HG03520 (cell line): ENCODE measurements around the gene RAX.

Source experiments
- ATAC-seq: cut with Tn5 transposase; IDR thresholded peaks from one replicate; pipeline ENCODE4 v1.9.1; 2021; ENCODE audit warnings: mild to moderate bottlenecking, moderate library complexity; ENCODE audit not compliant: unreplicated experiment

RAX gene

DNA sequence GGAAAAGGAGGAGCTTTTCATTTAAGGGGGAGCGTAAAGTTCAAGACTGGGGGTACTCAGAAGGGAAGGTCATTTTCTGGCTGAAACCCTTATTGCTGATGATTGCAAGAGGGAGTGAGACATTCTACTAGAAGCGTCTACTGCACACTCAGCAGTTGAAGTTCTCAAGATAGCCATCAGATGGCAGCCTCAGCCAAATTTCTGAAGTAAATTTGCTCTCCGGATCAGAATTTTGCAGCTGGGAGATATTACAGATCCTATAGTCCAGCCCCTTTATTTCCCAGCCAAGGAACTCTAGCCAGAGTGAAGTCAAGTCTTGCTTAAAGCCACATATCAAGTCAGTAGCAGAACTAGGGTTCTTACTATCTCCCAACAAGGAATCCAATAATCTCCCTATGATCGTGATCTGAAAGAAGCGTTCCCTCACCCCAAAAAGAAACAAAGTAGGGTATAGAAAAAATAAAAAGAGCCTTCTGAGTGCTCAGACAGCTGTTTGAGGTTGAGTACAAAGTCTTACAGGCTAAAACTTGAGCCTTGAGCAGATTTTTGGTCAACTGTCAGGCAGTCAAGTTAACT lies 24.0 kb downstream of the RAX start:
- ATAC-seq = peak; percentile 41

DNA sequence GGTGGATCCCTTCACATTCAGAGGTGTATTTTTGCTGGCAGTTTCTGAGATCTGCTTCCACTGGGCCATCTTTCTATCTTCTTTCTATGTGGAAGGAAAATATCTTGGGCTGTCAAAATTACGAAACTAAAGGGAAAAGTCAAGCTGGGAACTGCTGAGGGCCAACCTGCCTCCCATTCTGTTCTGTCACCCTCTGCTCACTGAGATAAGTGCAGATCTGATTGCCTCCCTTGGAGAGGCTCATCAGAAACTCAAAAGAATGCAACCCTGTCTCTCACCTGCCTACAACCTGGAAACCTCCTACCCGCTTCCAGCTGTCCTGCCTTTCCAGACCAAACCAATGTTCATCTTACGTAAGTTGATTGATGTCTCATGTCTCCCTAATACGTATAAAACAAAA lies 26.5 kb downstream of the RAX start:
- no peak for ATAC-seq

DNA sequence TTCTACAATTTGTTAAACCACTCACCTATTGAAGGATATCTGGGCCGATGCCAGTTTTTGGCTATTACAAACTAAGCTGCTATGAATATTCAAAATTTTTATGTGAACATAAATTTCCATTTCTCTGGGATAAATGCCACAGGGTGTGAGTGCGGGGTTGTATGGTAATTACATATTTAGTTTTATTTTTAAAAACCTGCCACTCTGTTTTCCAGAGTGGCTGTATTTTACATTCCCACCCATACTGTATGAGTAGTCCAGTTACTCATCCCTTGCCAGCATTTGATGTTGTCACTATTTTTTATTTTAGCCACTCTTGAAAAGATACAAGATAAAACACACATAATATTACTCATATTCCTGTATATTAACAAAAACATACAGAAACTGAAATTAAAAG lies 30.3 kb downstream of the RAX start:
- ATAC-seq = no peak

DNA sequence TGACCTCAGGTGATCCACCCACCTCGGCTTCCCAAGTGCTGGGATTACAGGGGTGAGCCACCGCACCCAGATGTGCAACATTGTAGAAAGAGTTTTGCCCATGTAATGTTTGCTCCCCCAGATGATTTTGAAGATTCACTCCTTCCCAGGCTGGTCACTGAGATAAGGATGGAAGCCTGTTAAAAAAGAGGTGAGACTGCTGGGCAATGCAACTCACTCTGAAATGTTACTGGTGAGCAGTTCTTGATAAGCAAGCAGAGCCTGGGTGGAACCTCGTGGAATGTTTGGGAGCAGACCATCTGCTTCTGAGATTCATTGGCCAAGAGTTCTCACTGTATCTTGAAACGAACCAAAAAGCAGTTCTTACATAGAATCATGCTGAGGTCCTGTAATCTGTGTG lies 33.6 kb downstream of the RAX start:
- no peak for ATAC-seq

DNA sequence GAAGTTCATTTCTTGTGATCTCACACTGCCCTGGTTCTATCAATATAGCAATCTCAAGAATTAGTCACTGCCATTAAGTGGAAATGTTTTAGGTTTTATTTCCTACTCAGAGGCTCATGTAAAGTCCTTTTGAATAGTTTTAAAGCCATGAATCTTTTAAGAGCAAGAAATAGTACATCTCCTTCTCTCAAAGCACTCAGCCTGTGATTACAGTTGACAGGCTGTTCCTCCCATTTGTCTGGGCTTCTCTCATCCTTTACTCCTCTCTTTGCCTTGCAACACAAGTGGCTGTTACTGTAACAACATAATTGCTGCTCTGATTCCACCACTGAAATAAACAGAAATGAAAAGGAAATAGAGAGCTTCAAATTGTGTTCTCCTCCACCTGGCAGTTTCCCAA lies 34.9 kb downstream of the RAX start:
- ATAC-seq = no peak

DNA sequence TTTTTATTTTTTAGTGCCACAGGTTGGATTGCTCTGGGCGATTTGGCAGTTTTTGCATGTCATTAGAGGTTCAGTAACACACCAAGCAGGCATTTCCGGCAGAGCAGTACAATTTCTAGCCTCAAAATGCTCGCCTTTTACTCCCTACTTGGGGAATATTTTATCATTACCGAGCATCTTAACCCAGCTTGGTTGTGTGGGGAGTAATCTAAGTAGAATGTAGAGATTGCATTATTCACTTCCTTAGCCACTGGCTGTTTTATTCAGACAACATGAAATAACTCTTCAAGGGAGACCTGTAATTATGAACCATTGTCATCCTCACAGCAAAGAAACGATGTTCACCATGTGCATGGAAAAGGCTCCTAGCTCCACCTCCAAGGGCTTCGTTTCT lies 40.2 kb downstream of the RAX start:
- no peak for ATAC-seq

DNA sequence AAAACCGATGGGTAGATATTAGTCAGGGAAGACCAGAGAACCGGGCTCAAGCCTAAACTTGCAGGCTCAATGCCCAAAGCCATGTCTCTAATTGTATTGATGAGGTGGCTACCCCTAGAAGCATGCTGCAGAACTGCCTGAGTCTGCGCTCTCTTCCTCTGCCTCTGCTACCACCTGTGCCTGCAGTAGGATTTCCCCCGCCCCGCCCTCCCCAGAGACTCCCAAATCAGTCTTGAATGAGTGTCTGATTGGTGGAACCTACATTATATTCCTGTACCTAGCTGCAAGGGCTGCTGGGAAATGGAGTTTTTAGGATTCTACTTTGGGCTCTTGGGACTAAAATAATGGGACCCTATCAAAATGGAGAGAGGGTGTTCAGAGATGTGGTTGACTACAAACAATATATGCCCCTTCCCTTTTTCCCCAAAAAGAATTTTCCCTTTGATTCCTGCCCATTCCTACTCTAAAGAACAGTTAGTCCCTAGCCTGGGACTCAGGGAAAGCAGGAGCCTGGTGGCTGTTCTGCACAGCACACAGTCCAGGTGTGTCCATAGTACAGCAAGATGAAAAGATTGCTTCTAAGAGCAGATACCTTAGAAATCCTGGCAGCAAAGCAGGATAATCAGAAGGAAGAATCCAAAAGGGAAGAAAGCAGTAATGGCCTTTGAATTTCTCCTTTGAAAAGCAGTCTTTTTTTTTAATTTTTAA lies 40.8 kb downstream of the RAX start:
- ATAC-seq = no peak

DNA sequence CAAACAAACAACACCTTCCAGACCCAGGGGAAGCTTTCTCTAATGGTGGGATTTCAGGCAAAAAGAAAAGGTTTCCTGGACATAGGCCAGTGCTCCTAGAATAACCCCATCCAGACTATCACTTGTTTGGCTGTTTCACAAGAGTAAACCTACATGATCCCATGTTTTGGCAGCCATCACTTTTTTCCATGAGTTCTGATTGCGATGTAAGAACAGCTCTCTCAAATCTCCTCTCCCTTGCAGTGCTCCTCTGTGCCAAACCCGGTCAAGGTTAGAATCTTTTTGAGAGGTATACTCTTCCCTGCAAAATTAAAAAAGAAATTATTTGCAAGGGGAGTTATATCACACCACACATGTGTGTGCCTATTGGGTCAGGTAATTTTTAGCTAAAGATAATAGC lies 41.4 kb downstream of the RAX start:
- ATAC-seq = no peak

DNA sequence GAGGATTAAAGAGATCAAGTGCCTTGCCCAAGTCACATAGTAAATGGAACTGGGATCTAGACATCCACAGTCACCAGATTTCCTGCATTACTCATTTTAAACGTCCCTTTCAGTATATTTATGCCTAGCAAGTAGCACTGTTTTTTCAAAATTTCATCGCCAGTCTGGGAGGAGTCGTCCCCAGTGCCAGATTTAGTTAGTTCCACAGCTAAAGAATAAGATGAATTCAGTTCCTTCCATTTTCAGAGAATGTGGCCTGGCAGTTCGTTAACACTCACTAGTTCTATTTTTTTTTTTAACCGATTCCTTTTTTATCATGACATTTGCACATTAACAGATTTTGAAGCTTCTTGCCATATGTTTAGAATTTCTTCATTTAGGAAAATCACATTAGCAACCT lies 42.1 kb downstream of the RAX start:
- ATAC-seq = no peak

DNA sequence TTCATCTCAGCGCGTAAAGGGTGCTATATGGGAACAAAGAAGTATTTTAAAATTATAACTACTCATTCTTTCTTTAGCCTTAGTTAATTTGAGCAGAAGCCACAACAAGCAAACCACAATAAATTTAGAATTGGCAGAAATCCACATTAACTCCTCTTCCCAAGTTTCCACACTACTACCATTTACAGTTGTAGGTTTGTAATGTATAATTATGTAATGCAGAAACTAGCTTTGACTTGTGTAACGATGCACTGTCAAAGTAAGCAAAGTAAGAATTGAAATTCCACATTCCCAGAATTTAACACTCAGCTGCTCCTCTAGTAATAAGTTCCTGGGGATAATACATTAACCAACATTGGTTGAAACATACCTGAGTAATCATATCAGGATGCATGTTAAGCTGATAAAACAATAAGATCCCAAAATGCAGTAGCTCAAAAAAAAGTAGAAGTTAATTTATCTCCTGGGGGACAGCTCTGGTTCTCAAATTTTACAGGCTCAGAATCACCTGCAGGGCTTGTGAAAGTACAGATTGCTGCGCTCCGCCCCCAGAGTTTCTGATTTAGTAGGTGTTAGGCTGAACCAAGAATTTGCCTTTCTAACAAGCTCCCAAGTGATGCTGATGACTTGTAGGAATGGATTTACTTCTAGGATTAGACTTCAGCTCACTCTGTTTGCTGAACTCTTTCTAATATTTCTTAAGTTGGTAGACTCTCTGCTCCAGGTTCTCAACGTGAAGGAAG lies 43.4 kb downstream of the RAX start:
- no peak for ATAC-seq

DNA sequence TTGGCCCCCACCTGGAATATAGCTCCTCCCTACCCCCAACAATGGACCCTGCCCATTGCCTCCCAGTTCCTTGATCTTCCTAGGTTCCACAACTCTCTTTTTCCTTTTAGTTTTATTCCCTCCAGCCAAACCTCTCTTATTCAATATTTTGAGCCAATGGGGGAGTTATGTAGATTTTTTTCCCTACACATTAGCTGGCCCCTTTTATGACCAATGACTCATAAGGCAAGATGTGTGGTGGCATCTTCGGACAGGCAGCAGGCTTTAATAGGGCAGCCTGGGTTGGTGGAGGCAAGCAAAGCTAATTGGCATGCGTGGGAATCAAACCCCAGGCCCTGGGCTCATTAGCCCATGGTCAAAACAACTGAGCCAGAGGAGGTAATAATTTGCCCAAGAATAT lies 44.1 kb downstream of the RAX start:
- ATAC-seq = no peak

DNA sequence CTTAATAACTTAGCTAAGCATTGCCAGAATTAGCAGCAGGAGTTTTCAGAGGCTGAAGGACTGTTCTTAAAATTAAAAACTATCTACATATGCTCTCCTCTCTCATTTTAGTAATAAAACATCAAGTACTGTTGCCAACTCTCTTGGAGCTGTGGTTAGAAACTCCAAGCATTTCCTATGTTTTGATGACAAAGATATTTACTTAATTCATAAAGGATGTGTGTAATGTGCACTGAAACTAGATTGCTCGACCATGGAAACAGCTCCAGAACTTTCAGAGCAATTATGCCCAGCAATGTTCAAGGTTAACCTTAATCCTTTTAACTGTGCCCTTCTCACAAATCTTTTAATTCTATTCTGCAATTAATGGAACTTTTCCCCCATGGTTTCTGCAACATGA lies 44.9 kb downstream of the RAX start:
- no peak for ATAC-seq

DNA sequence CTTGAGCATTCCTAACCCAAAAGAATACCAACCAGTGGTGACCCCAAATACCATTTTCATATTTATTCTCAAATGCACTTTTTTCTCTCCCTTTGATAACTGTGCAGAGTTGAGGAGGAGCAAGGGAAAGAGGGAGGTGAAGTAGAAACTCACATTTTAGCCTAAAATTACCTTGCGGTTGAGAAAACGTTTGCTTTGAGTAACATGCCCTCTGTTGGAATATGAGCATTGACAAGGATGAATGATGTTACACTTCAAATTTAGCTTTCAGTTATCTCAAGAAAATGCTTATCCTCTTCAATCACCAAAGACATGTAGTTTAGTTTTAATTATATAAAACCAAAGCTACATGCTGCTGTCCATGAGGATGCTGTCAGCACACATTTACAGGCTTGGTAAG lies 50.9 kb downstream of the RAX start:
- no peak for ATAC-seq

DNA sequence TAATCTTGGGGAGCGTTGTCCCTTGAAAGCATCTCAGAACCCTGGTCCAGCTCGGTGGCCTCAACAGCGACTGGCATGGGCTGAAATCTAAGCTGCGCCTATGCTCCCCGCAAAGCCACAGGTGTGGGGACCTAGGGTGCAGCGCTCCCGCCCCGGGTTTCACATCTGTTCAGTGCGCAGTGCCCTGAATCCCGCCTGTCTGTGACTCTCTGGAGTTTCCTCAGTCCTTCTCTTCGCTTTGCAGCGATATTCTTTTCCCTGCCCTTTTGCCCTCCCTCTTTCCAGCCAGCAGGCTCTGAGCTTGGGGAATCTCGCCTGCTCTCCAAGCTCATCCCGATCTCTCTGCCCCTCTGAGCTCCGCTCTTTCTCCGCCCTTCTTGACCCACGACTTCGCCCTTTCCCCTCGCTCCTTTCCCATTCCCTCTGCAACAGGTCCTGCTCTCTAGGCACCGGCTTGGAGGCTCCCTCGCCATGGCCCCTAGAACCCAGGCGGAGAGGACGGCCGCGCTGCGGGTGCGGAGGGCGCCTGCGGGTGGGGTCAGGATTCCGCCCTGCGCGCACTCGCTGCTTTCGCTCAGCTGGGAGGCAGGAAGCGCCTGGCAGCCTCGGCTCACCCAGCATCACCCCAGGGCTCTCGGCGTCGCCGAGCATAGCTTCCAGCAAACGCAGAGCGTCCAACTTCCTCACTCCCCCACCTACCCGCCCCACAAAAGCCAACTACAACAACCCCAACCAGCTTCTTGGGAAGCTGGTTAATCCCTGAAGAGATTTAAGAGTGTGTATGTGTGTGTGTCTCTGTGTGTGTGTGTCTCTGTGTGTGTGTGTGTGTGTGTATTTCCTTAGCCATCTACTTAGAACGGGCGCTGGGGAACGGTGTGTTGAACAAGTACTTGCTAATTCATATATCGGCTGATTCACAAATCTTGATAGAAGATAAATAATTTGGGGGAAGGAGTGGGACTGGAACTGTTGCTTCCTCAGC lies 52.2 kb downstream of the RAX start:
- no peak for ATAC-seq

DNA sequence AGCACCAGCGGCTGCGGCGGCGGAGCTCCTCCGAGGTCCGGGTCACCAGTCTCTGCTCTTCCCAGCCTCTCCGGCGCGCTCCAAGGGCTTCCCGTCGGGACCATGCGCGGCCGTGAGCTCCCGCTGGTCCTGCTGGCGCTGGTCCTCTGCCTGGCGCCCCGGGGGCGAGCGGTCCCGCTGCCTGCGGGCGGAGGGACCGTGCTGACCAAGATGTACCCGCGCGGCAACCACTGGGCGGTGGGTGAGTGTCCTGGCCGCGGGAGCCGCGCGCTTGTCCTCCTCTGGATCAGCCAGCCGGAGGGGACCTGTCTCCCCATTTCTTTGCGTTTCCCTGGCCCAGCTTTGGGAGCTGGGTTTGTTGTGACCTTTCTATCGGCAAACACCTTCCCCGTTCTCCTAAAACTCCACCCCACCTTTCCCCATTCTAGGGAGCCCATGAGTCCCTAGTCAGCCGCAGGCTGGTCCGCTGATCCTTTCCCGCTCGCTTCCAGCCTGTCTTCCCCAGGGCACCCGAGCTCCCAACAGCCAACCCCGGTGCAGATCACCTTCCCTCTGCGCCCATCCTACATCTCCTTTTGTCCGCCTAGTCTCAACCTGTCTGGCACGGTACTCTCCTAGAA lies 53.0 kb downstream of the RAX start:
- no peak for ATAC-seq

DNA sequence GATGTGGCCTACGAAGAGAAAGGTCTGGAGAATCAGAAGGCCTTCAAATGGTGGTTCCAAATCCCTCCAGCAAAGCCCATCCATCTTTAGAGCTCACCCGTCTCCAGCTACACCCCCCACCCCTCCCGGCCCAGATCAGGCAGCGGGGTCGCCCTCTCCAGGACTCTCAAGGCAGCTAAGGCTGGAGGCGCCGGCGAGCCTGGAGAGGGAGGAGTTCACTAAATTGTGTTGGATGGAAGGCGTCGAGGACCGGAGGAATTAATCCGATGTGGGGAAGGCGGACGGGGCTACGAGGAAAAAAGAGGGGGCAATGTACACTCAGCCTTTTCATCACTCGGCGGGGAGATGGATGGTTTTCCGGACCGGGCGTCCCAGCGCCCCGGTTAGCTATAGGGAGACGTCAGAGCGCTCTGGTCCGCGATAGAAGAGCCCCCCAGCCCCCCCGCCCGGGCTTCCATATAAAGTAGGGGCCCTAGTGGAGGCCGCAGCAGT lies 53.5 kb downstream of the RAX start, which contains the start of gene GRP:
GRP (plus strand) TSS at position 487 of the 492 bp plus-strand sequence. CDS start 108 bp downstream, outside the sequence.
- no peak for ATAC-seq

DNA sequence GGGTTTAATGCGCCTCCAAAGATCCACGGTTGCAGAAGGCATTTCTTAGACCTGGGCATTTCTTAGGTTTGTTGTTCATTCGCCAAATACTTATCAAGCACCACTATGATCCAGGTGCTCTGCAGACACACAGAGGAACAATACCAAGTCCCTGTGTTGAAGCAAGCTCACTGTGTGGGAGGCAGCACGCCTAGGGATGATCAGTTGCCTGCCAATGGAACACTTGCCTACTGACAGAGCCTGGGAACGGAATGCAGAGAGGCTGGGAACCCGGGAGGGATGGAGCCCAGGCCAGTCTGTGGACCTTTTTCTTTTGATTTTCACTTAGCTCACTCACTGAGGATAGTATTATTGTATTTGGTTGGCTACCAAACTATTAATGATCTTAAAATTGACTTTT lies 55.2 kb downstream of the RAX start:
- no peak for ATAC-seq
